Chondrocyte (in vitro differentiated cells): ENCODE data around the gene OR2C3. TPM values are rescaled to one million over a fixed set of nuclear protein-coding genes. Genes with fewer than 3 reads are reported as not detected.

Experiments
- DNase-seq: peaks from one replicate; pipeline ENCODE4 v3.0.0; 2021; ENCODE audit warnings: mixed read lengths, low spot score
- H3K27ac Mint-ChIP-seq: one replicate; pipeline ENCODE4 v1.8.0; 2021; ENCODE audit warnings: mild to moderate bottlenecking, moderate library complexity, mixed read lengths; ENCODE audit not compliant: unreplicated experiment
- H3K27me3 Mint-ChIP-seq: 2 replicates; pipeline ENCODE4 v1.8.0; 2021; ENCODE audit warnings: low read depth, mixed read lengths
- H3K36me3 Mint-ChIP-seq: 2 replicates; pipeline ENCODE4 v1.8.0; 2021; ENCODE audit warnings: low read depth, mixed read lengths
- H3K4me1 Mint-ChIP-seq: 2 replicates; pipeline ENCODE4 v1.8.0; 2021; ENCODE audit warnings: low read depth, mild to moderate bottlenecking, mixed read lengths
- H3K4me3 Mint-ChIP-seq: one replicate; pipeline ENCODE4 v1.8.0; 2021; ENCODE audit warnings: mild to moderate bottlenecking, moderate library complexity, mixed read lengths; ENCODE audit not compliant: unreplicated experiment
- H3K9me3 Mint-ChIP-seq: 2 replicates; pipeline ENCODE4 v1.8.0; 2021; ENCODE audit warnings: low read depth, mixed read lengths
- total RNA-seq: library from RNA; stranded (reverse); gene quantifications from 3 replicates; pipeline ENCODE4 v1.2.1, GENCODE V29; 2021
- TF ChIP-seq, protein P1 (sequence below): fragments of 200-600 bp; sonication (generic); IDR thresholded peaks from 2 replicates; pipeline ENCODE4 v1.5.0; 2021; ENCODE audit warnings: antibody characterized with exemption, mild to moderate bottlenecking, moderate library complexity

The OR2C3 gene
- total RNA-seq, 1 donor from 2014 or later = not detected

GRCh38 chr1:247548769-247549182, 12.5 kb upstream of the OR2C3 start, which contains the start of gene GCSAML:
Gene GCSAML (plus strand): TSS chr1:247549134. CDS start chr1:247549192, 58 bp downstream.
- H3K27me3 Mint-ChIP-seq = no peaks in the 10 kb centered on the region
- H3K27ac Mint-ChIP-seq = no peak within 1 kb of the TSS
- TF ChIP-seq, protein P1, sequence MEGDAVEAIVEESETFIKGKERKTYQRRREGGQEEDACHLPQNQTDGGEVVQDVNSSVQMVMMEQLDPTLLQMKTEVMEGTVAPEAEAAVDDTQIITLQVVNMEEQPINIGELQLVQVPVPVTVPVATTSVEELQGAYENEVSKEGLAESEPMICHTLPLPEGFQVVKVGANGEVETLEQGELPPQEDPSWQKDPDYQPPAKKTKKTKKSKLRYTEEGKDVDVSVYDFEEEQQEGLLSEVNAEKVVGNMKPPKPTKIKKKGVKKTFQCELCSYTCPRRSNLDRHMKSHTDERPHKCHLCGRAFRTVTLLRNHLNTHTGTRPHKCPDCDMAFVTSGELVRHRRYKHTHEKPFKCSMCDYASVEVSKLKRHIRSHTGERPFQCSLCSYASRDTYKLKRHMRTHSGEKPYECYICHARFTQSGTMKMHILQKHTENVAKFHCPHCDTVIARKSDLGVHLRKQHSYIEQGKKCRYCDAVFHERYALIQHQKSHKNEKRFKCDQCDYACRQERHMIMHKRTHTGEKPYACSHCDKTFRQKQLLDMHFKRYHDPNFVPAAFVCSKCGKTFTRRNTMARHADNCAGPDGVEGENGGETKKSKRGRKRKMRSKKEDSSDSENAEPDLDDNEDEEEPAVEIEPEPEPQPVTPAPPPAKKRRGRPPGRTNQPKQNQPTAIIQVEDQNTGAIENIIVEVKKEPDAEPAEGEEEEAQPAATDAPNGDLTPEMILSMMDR = no peak
- no peak for DNase-seq
- no peak within 1 kb of the TSS for H3K4me3 Mint-ChIP-seq
- peaks cover 13% of the 10 kb centered on the region for H3K9me3 Mint-ChIP-seq
- H3K36me3 Mint-ChIP-seq = no peaks in the 10 kb centered on the region
- H3K4me1 Mint-ChIP-seq = peaks cover 15% of the 10 kb centered on the region

- DNase-seq = no peak
- no peaks in the 10 kb centered on the region for H3K27me3 Mint-ChIP-seq
- H3K4me1 Mint-ChIP-seq = peaks cover 15% of the 10 kb centered on the region
- H3K9me3 Mint-ChIP-seq = peaks cover 13% of the 10 kb centered on the region
- H3K36me3 Mint-ChIP-seq = no peaks in the 10 kb centered on the region
- no peak overlapping the region for H3K27ac Mint-ChIP-seq
- TF ChIP-seq, protein P1 = no peak
- no peak overlapping the region for H3K4me3 Mint-ChIP-seq
Observed at GRCh38 chr1:247548092-247548491, 11.9 kb upstream of the OR2C3 start.

- H3K27me3 Mint-ChIP-seq = no peaks in the 10 kb centered on the region
- no peak for DNase-seq
- TF ChIP-seq, protein P1 = no peak
- no peaks in the 10 kb centered on the region for H3K36me3 Mint-ChIP-seq
- no peak overlapping the region for H3K27ac Mint-ChIP-seq
- no peak overlapping the region for H3K4me3 Mint-ChIP-seq
- H3K4me1 Mint-ChIP-seq = no peaks in the 10 kb centered on the region
- H3K9me3 Mint-ChIP-seq = peaks cover 10% of the 10 kb centered on the region
Observed at GRCh38 chr1:247542811-247543210, 6.6 kb upstream of the OR2C3 start.

- peaks cover 18% of the 10 kb centered on the region for H3K9me3 Mint-ChIP-seq
- no peak overlapping the region for H3K4me3 Mint-ChIP-seq
- H3K4me1 Mint-ChIP-seq = no peaks in the 10 kb centered on the region
- H3K27me3 Mint-ChIP-seq = no peaks in the 10 kb centered on the region
- H3K36me3 Mint-ChIP-seq = no peaks in the 10 kb centered on the region
- TF ChIP-seq, protein P1 = no peak
- no peak for DNase-seq
- H3K27ac Mint-ChIP-seq = no peak overlapping the region
Observed at GRCh38 chr1:247540581-247540980, 4.3 kb upstream of the OR2C3 start.

DNA sequence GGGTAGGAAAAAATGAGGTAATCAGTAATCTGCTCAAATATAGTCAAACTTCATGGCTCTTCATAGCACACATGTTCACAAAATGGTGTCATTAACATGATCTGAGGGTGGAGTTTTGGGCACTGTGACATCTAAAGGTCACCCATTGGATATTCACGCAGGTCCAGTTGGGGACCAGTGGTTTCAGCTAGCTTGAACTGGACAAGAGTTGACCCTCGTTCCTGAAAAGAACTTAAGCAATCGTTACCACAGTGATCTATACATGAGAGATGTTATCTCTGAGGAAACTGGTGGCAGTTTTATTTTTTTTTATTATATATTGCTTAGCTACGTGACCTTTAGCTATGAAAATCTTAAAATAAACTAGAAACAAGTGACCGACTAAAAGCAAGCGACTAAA, 3.0 kb upstream of the OR2C3 start:
- Mint-ChIP-seq H3K9me3 (peaks cover 18% of the 10 kb centered on the region), H3K36me3 (no peaks in the 10 kb centered on the region), H3K4me1 (no peaks in the 10 kb centered on the region), H3K27ac (no peak overlapping the region), H3K4me3 (no peak overlapping the region), H3K27me3 (peaks cover 2% of the 10 kb centered on the region)
- TF ChIP-seq, protein P1 = no peak
- no peak for DNase-seq
